Type B pancreatic cell (in vitro differentiated cells): ENCODE results near the gene CHAF1B. TPM values are rescaled to one million over a fixed set of nuclear protein-coding genes. Genes with fewer than 3 reads are reported as not detected.
A peak's percentile ranks its signal among the peaks of the same experiment; 100 is the strongest.

Experiments used
- DNase-seq: peaks from one replicate; pipeline ENCODE4 v3.0.0; 2021; ENCODE audit warnings: mixed read lengths; ENCODE audit not compliant: unreplicated experiment; ENCODE audit errors: extremely low spot score
- H3K27ac Mint-ChIP-seq: 2 replicates; pipeline ENCODE4 v1.8.0; 2021; ENCODE audit warnings: mild to moderate bottlenecking, mixed read lengths
- H3K27me3 Mint-ChIP-seq: 2 replicates; pipeline ENCODE4 v1.8.0; 2021; ENCODE audit warnings: mixed read lengths
- H3K36me3 Mint-ChIP-seq: 2 replicates; pipeline ENCODE4 v1.8.0; 2021; ENCODE audit warnings: mixed read lengths
- H3K4me1 Mint-ChIP-seq: one replicate; pipeline ENCODE4 v1.8.0; 2021; ENCODE audit warnings: mixed read lengths; ENCODE audit not compliant: unreplicated experiment
- H3K4me3 Mint-ChIP-seq: 2 replicates; pipeline ENCODE4 v1.8.0; 2021; ENCODE audit warnings: mild to moderate bottlenecking, mixed read lengths
- H3K9me3 Mint-ChIP-seq: 2 replicates; pipeline ENCODE4 v1.8.0; 2021; ENCODE audit warnings: mixed read lengths
- CTCF ChIP-seq: fragments of 200-600 bp; sonication (generic); conservative IDR thresholded peaks from 2 replicates; pipeline ENCODE4 v1.5.0; 2021; ENCODE audit warnings: antibody characterized with exemption, mild to moderate bottlenecking
- total RNA-seq: library from RNA; stranded (reverse); gene quantifications from 2 replicates; pipeline ENCODE4 v1.2.1, GENCODE V29; 2021; ENCODE audit warnings: low replicate concordance

CHAF1B gene
- total RNA-seq, 1 donor from 2014 or later = 17.1 TPM

- TF ChIP-seq CTCF = no peak
- Mint-ChIP-seq H3K4me3 (no peak overlapping the region), H3K36me3 (peaks cover 4% of the 10 kb centered on the region), H3K27ac (no peak overlapping the region), H3K9me3 (no peaks in the 10 kb centered on the region), H3K4me1 (peaks cover 8% of the 10 kb centered on the region), H3K27me3 (no peaks in the 10 kb centered on the region)
- DNase-seq = no peak
Measured at GRCh38 chr21:36419241-36419640, 34.0 kb downstream of the CHAF1B start.

GRCh38 chr21:36419996-36420395 is 34.8 kb downstream of the CHAF1B start:
- peak; percentile 89 for TF ChIP-seq CTCF
- Mint-ChIP-seq H3K4me3 (no peak overlapping the region), H3K27me3 (no peaks in the 10 kb centered on the region), H3K36me3 (peaks cover 1% of the 10 kb centered on the region), H3K27ac (no peak overlapping the region), H3K4me1 (peaks cover 8% of the 10 kb centered on the region), H3K9me3 (no peaks in the 10 kb centered on the region)
- peak; percentile 81 for DNase-seq

GRCh38 chr21:36420571-36421339 is 35.6 kb downstream of the CHAF1B start:
- Mint-ChIP-seq H3K27me3 (no peaks in the 10 kb centered on the region), H3K27ac (no peak overlapping the region), H3K4me1 (peaks cover 8% of the 10 kb centered on the region), H3K4me3 (no peak overlapping the region), H3K9me3 (no peaks in the 10 kb centered on the region), H3K36me3 (no peaks in the 10 kb centered on the region)
- no peak for TF ChIP-seq CTCF
- no peak for DNase-seq

GRCh38 chr21:36422279-36423098 is 37.3 kb downstream of the CHAF1B start:
- H3K27me3 Mint-ChIP-seq = no peaks in the 10 kb centered on the region
- H3K4me1 Mint-ChIP-seq = peaks cover 8% of the 10 kb centered on the region
- H3K4me3 Mint-ChIP-seq = no peak overlapping the region
- no peaks in the 10 kb centered on the region for H3K36me3 Mint-ChIP-seq
- no peak for DNase-seq
- no peak overlapping the region for H3K27ac Mint-ChIP-seq
- peak; percentile 74 for TF ChIP-seq CTCF
- no peaks in the 10 kb centered on the region for H3K9me3 Mint-ChIP-seq

- no peak for DNase-seq
- TF ChIP-seq CTCF = no peak
- no peaks in the 10 kb centered on the region for H3K27me3 Mint-ChIP-seq
- H3K4me1 Mint-ChIP-seq = peaks cover 11% of the 10 kb centered on the region
- no peaks in the 10 kb centered on the region for H3K9me3 Mint-ChIP-seq
- no peaks in the 10 kb centered on the region for H3K36me3 Mint-ChIP-seq
- no peak overlapping the region for H3K27ac Mint-ChIP-seq
- no peak overlapping the region for H3K4me3 Mint-ChIP-seq
Measured at GRCh38 chr21:36423771-36424433, 38.7 kb downstream of the CHAF1B start.
